Activated naive CD4-positive, alpha-beta T cell treated with anti-CD3 and anti-CD28 coated beads, Interleukin-2, amount 10 ng/mL, durations not matched to agents 7 days and 5 days (primary cell): ENCODE results near the gene EPHA2.

Experiments
- CTCF ChIA-PET: fragments of 350-600 bp; sonication (Branson Sonifier 250); formaldehyde crosslinking; loops from one replicate; lab custom pipeline; 2021; ENCODE audit warnings: antibody characterized with exemption; lab: Charles Lee
- DNase-seq: peaks from one replicate; pipeline ENCODE4 v3.0.0-alpha.2; 2020
- H3K27ac Mint-ChIP-seq: one replicate; pipeline ENCODE4 v1.8.0; 2021; ENCODE audit warnings: mild to moderate bottlenecking, moderate library complexity, mixed read lengths
- H3K27me3 Mint-ChIP-seq: one replicate; pipeline ENCODE4 v1.8.0; 2021; ENCODE audit warnings: mild to moderate bottlenecking, mixed read lengths
- H3K36me3 Mint-ChIP-seq: one replicate; pipeline ENCODE4 v1.8.0; 2021; ENCODE audit warnings: mixed read lengths
- H3K4me1 Mint-ChIP-seq: one replicate; pipeline ENCODE4 v1.8.0; 2021; ENCODE audit warnings: mixed read lengths
- H3K4me3 Mint-ChIP-seq: one replicate; pipeline ENCODE4 v1.8.0; 2021; ENCODE audit warnings: mild to moderate bottlenecking, moderate library complexity, mixed read lengths
- H3K9me3 Mint-ChIP-seq: one replicate; pipeline ENCODE4 v1.8.0; 2021; ENCODE audit warnings: mixed read lengths

The EPHA2 gene

DNA sequence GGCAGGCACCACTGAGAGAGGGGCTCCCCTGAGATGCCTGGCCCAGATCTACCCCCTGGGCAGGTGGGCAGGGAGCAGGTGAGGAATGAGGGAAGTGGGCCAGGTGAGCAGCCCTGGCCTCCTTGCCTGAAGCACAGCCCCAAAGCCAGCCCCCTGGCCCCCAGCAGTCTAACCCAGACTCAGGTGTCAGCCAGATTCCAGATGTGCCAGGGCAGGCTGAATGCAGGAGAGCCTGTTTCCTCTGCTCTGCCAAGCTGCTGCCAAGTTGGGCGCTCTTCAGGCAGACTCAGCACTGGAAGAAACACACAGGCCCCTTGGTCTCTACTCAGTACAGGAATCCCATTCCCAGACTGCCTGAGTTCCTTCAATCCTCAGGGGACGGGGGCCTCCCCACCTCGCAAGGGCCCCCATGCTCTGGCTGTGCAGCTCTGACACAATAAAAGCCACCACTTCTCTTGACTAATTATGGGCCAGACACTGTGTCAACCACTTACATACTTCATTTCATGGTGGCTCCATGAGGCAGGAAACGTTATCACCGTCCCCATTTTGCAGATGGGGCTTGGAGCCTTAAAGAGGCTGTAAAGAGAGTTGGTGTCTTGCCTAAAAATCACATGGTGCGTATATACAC, 36.2 kb upstream of the EPHA2 start:
- Mint-ChIP-seq H3K36me3 (no peaks in the 10 kb centered on the region), H3K27me3 (peaks cover 30% of the 10 kb centered on the region), H3K27ac (no peak overlapping the region), H3K4me3 (no peak overlapping the region), H3K4me1 (no peaks in the 10 kb centered on the region), H3K9me3 (no peaks in the 10 kb centered on the region)
- DNase-seq: no peak
- CTCF ChIA-PET: interaction anchor here (1.5 to 11.3 kb wide), 2 partner anchors 11 to 112 kb away, joined by 3 to 275 read pairs; no protein-coding TSS in a partner anchor

DNA sequence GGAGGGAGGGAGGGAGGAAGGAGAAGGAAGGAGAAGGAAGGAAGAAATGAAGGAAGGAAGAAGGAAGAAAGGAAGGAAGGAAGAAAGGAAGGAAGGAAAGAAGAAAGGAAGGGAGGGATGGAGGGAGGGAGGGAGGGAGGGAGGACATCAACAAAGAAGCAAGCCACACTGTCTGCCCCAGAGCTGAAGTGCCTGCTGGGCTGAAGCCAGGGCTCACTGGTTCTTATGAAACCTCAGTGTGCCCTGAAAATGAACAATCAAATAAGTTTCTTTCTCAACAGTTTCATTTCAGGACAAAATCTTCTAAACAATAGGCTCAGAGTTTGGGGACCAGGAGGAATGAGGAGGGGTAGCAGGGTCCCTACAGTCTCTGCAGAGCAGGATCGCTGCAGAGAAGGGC, 35.4 kb upstream of the EPHA2 start:
- H3K4me1 Mint-ChIP-seq: no peaks in the 10 kb centered on the region
- no peak overlapping the region for H3K27ac Mint-ChIP-seq
- no peaks in the 10 kb centered on the region for H3K9me3 Mint-ChIP-seq
- CTCF ChIA-PET: interaction anchor here (0.9 to 11.3 kb wide), 3 partner anchors 12 to 111 kb away, joined by 3 to 275 read pairs (median 3); no protein-coding TSS in a partner anchor
- no peak for DNase-seq
- H3K4me3 Mint-ChIP-seq: no peak overlapping the region
- peaks cover 30% of the 10 kb centered on the region for H3K27me3 Mint-ChIP-seq
- no peaks in the 10 kb centered on the region for H3K36me3 Mint-ChIP-seq

- CTCF ChIA-PET: interaction anchor here (0.6 to 11.3 kb wide), 4 partner anchors 9 to 110 kb away, joined by 3 to 275 read pairs (median 3); no protein-coding TSS in a partner anchor
- no peaks in the 10 kb centered on the region for H3K36me3 Mint-ChIP-seq
- no peaks in the 10 kb centered on the region for H3K9me3 Mint-ChIP-seq
- H3K27me3 Mint-ChIP-seq: peaks cover 30% of the 10 kb centered on the region
- H3K27ac Mint-ChIP-seq: no peak overlapping the region
- no peak for DNase-seq
- H3K4me1 Mint-ChIP-seq: no peaks in the 10 kb centered on the region
- no peak overlapping the region for H3K4me3 Mint-ChIP-seq
Observed at GRCh38 chr1:16189921-16190621, 34.2 kb upstream of the EPHA2 start.

- H3K36me3 Mint-ChIP-seq: no peaks in the 10 kb centered on the region
- H3K9me3 Mint-ChIP-seq: no peaks in the 10 kb centered on the region
- CTCF ChIA-PET: interaction anchor here (0.8 to 11.3 kb wide), 4 partner anchors 55 to 115 kb away, joined by 3 to 275 read pairs (median 4); partner anchors contain the start of gene FAM131C
- no peak overlapping the region for H3K27ac Mint-ChIP-seq
- no peaks in the 10 kb centered on the region for H3K4me1 Mint-ChIP-seq
- DNase-seq: no peak
- peaks cover 24% of the 10 kb centered on the region for H3K27me3 Mint-ChIP-seq
- H3K4me3 Mint-ChIP-seq: no peak overlapping the region
Observed at GRCh38 chr1:16189003-16189402, 33.1 kb upstream of the EPHA2 start.

GRCh38 chr1:16187748-16188401, 32.0 kb upstream of the EPHA2 start:
- DNase-seq: peak; percentile 83
- no peak overlapping the region for H3K4me3 Mint-ChIP-seq
- H3K27me3 Mint-ChIP-seq: peaks cover 24% of the 10 kb centered on the region
- CTCF ChIA-PET: interaction anchor here (0.7 to 11.3 kb wide), 11 partner anchors 16 to 175 kb away, joined by 3 to 275 read pairs (median 4); no protein-coding TSS in a partner anchor
- H3K36me3 Mint-ChIP-seq: no peaks in the 10 kb centered on the region
- no peaks in the 10 kb centered on the region for H3K9me3 Mint-ChIP-seq
- H3K4me1 Mint-ChIP-seq: no peaks in the 10 kb centered on the region
- no peak overlapping the region for H3K27ac Mint-ChIP-seq

- no peak for DNase-seq
- Mint-ChIP-seq H3K4me3 (no peak overlapping the region), H3K9me3 (no peaks in the 10 kb centered on the region), H3K4me1 (no peaks in the 10 kb centered on the region), H3K27me3 (peaks cover 28% of the 10 kb centered on the region), H3K27ac (no peak overlapping the region), H3K36me3 (no peaks in the 10 kb centered on the region)
- CTCF ChIA-PET: interaction anchor here (0.6 to 11.3 kb wide), 13 partner anchors 10 to 132 kb away, joined by 3 to 275 read pairs (median 3); partner anchors contain the start of gene FAM131C
Observed at GRCh38 chr1:16186655-16187235, 30.9 kb upstream of the EPHA2 start.

DNA sequence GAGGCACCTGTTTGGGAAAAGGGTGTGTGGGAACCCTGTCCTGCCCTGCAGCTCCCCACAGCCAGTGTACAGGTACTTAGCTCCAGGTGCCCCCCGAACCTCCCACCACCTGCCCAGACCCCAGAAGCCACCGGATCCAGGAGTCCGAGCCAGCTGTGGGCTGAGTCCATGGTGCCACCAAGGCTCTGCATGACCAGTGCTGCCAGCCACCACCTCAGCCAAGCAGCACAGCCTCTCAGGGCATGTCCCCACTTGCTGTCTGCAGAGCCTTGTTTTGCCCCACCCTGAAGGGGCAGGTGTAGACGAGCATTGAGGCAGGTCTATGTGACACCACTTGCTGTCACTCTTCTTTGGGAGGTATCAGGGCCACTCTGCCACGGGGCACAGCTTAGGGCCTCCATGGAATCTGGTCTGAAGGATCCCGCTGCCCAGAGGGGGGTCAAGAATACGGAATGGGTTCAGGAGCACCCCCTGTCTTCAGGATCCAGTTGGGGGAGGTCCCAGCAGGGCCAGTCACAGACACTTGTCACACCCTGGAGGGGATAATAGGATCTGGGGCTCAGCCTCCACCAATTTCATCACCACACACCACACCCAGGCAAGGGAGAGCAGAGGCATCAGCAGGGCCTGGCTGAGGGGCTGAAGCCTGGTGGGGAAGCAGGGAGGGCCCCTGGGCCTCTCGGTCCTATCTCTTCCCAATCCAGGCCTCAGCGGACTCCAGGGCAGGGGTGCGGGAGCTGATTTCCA, 28.9 kb upstream of the EPHA2 start:
- CTCF ChIA-PET: interaction anchor here (0.6 to 11.3 kb wide), 4 partner anchors 44 to 111 kb away, joined by 3 to 275 read pairs (median 4); partner anchors contain the start of gene FAM131C
- Mint-ChIP-seq H3K36me3 (no peaks in the 10 kb centered on the region), H3K27ac (no peak overlapping the region), H3K4me1 (no peaks in the 10 kb centered on the region), H3K9me3 (no peaks in the 10 kb centered on the region), H3K27me3 (peaks cover 15% of the 10 kb centered on the region), H3K4me3 (no peak overlapping the region)
- DNase-seq: no peak

DNA sequence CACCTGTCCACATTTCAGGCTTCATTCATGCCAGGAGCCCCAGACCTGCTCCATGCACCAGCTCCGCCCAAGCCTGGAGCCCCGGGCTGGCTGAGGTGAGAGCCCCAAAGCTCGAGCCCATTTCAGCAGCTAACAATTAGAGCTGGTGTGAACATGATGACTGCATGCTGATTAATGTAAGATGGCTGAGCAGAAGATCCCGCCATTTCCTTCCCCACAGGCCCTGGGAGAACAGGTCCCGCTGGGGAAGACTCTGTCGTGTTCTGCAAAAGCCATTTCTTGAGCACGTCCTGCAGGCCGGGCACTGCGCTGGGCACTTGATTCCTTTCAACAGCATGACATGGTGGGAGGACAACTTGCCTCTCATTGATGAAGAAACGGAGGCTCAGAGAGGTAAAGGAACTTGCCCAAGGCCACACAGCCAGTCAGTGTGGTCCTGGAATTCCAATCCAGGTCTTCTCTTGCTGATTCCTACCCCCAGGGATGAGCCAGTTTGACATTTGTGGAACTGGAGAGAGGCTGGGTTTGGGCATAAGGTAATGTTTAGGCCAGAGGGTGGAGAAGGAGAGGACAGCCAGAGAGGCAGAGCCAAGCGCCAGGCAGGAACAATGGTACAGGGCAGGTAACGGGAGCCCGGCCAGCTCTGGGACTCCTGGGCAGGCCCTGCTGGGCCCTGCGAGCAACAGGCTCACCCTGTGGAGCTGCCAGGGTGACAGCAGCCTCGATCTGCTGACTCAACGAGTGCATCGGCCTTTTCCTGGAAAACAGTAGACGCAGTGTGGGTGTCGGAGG, 28.1 kb upstream of the EPHA2 start:
- DNase-seq: no peak
- H3K27ac Mint-ChIP-seq: no peak overlapping the region
- H3K36me3 Mint-ChIP-seq: no peaks in the 10 kb centered on the region
- H3K4me3 Mint-ChIP-seq: no peak overlapping the region
- no peaks in the 10 kb centered on the region for H3K4me1 Mint-ChIP-seq
- peaks cover 9% of the 10 kb centered on the region for H3K27me3 Mint-ChIP-seq
- H3K9me3 Mint-ChIP-seq: no peaks in the 10 kb centered on the region
- CTCF ChIA-PET: interaction anchor here (11.3 kb wide), 1 partner anchor 104 kb away, joined by 275 read pairs; no protein-coding TSS in a partner anchor

- H3K4me3 Mint-ChIP-seq: no peak overlapping the region
Observed at GRCh38 chr1:16183179-16183578, 27.3 kb upstream of the EPHA2 start.

DNA sequence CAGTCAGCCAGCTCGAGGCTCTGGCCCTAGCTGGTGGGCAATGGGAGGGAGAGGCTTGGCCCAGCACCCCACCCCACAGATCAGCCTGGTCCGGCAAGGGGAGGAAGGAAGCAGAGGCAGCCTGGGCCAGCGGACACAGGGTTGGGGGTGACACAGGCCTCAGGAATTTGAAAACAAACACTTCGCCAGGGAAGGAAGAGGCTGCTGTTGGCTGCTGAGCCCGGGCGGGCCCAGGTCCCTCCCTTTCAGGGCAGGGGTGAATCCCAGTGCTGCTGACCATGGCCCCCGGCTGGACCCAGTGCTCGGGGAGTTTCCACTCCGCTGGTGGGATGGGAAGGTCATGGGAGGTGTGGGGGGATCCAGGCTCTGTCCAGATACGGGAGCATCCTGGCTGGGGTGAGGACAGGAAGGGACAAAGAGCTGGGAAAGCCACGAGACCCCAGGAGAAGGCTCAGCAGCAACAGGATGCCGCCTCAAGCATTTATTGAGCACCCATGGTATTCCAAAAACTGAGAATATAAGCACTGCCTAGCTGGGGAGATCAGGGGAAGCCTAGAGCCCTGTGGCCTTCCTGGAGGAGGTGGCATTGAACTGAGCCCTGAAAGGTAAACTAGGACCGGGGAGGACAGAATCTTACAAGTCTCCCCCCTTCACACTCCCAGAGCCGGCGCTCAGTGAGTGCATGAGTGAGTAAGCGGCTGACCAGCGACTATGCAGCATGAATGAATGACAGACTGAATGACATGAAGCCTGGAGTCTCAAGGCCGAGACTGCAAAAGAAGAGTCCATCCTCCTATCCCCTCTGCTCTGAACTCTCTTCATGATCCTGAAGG, 26.2 kb upstream of the EPHA2 start:
- CTCF ChIA-PET: interaction anchor here (1.2 to 2.0 kb wide), 3 partner anchors 23 to 103 kb away, joined by 3 to 11 read pairs (median 9); no protein-coding TSS in a partner anchor
- peaks cover 17% of the 10 kb centered on the region for H3K27me3 Mint-ChIP-seq
- H3K36me3 Mint-ChIP-seq: no peaks in the 10 kb centered on the region
- H3K9me3 Mint-ChIP-seq: no peaks in the 10 kb centered on the region
- DNase-seq: no peak
- H3K4me1 Mint-ChIP-seq: no peaks in the 10 kb centered on the region
- no peak overlapping the region for H3K27ac Mint-ChIP-seq
- H3K4me3 Mint-ChIP-seq: no peak overlapping the region

More at GRCh38 chr1:16183179-16183578, 27.3 kb upstream of the EPHA2 start:
- Mint-ChIP-seq H3K27me3 (peaks cover 11% of the 10 kb centered on the region), H3K9me3 (no peaks in the 10 kb centered on the region), H3K4me1 (no peaks in the 10 kb centered on the region), H3K36me3 (no peaks in the 10 kb centered on the region), H3K27ac (no peak overlapping the region)
- CTCF ChIA-PET: interaction anchor here (0.6 to 11.3 kb wide), 2 partner anchors 10 to 103 kb away, joined by 4 to 275 read pairs; no protein-coding TSS in a partner anchor
- no peak for DNase-seq

GRCh38 chr1:16180291-16180824, 24.5 kb upstream of the EPHA2 start:
- Mint-ChIP-seq H3K4me3 (no peak overlapping the region), H3K27ac (no peak overlapping the region), H3K36me3 (no peaks in the 10 kb centered on the region), H3K4me1 (no peaks in the 10 kb centered on the region), H3K9me3 (no peaks in the 10 kb centered on the region), H3K27me3 (peaks cover 29% of the 10 kb centered on the region)
- DNase-seq: no peak
- CTCF ChIA-PET: interaction anchor here (1.6 to 2.0 kb wide), 3 partner anchors 98 to 101 kb away, joined by 5 to 11 read pairs (median 9); no protein-coding TSS in a partner anchor
